Left lobe of liver (tissue), 2 donors: ENCODE measurements around the gene TBC1D5. TPM values are rescaled to one million over a fixed set of nuclear protein-coding genes. Genes with fewer than 3 reads are reported as not detected.
"Not testable (repeated sequence)": the region's sequence is repeated elsewhere in the genome, so short reads cannot be mapped to it uniquely, and the experiment has no call there.

Source experiments
- ATAC-seq: fragments of 200-7000 bp; cut with Tn5 transposase; one replicate; pipeline ENCODE4 v1.9.1; 2020; ENCODE audit warnings: mild to moderate bottlenecking, moderate library complexity
- DNase-seq: peaks from one replicate; pipeline ENCODE4 v3.0.0-alpha.2; 2020; ENCODE audit warnings: low spot score
- total RNA-seq: library from RNA; stranded (reverse); gene quantifications from one replicate; pipeline ENCODE4 v1.2.1, GENCODE V29; 2021
- donor health status: DM: no; HTN: no; CAD: no; lungs with moderate emphysema.
- donor health status: DM: no; HTN: yes; CAD: no.

The TBC1D5 gene
- total RNA-seq, 1 donor from 2014 or later = 21.8 TPM

DNA sequence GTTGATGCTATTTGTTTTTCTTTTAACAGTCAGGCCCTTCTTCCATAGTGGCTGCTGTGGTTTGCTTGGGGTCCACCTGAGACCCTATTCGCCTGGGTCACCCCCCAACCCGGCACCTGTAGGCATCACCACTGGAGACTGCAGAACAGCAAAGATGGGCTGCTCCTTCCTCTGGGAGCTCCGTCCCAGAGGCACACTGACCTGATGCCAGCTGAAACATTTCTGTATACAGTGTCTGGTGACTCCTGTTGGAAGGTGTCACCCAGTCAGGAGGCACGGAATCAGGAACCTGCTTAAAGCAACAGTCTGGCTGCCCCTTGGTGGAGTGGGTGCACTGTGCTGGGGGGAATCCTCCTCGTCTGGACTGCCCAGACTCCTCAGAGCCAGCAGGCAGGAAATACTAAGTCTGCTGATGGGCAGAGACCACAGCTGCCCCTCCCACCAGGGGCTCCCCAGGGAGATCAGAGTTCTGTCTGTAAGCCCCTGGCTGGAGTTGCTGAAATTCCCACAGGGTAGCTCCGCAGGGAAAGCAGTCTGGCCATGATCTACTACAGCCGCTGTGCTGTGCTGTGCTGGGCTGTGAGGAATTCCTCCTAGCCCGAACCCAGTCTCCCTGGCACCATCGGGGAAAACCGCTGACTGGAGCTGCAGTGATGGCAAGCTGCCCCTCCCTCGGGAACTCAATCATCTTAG lies 248.2 kb downstream of the TBC1D5 start:
- DNase-seq (no peak), ATAC-seq (no peak)

DNA sequence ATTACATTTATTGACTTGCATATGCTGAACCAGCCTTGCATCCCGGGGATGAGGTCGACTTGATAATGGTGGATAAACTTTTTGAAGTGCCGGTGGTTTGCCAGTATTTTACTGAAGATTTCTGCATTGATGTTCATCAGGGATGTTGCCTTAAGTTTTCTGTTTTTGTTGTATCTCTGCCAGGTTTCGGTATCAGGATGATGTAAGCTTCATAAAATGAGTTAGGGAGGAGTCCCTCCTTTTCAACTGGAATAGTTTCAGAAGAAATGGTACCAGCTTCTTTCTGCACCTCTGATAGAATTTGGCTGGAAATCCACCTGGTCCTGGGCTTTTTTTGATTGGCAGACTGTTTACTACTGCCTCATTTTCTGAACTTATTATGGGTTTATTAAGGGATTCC lies 250.8 kb downstream of the TBC1D5 start:
- ATAC-seq (no peak), DNase-seq (no peak)

DNA sequence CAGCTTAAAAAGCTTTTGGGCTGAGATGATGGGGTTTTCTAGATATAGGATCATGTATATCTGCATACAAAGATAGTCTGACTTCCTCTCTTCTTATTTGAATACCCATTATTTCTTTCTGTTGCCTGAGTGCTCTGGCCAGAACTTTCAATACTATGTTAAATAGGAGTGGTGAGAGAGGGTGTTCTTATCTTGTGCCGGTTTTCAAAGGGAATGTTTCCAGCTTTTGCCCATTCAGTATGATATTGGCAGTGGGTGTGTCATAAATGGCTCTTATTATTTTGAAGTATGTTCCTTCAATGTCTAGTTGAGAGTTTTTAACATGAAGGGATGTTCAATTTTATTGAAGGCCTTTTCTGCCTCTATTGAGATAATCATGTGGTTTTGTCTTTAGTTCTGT lies 251.2 kb downstream of the TBC1D5 start:
- not testable (repeated sequence) for ATAC-seq, DNase-seq

DNA sequence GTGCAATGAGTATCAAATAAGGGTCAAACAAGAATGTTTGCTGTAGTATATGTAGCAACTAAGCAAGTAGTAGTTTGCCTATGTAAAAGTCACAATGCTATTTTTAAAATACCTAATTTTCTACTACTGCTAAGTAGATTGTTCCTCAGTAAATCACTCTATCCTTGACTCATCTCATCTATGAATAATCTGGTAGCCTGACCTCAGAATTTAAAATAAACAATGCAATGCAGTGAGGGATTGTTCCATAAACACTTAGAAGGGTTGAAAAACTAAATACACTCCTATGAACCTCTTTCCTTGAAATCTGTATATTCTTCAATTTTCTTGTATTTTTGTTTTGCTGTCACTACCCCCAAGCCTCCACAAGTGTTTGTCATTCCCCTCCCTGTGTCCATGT lies 253.3 kb downstream of the TBC1D5 start:
- ATAC-seq (no peak), DNase-seq (no peak)

DNA sequence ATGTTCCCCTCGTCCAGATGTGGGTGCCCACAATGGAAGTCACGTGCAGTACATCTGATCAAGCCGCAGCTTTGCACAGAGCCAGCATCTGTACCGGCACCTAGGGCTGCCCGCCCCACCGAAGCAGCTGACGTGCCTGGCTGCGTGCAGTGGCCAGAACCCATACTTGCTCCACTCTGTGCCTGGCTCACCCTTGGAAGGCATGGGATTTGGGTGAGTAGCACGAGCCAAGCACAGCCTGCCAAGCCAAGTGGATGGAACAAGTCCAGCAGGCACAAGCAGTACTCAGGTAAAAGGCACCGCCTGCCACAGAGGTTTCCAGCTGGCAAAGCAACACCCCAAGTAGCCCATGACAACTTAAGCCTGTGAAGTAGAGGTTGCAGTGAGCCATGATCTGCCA lies 261.3 kb downstream of the TBC1D5 start:
- DNase-seq (peak; percentile 84), ATAC-seq (peak; percentile 96)

DNA sequence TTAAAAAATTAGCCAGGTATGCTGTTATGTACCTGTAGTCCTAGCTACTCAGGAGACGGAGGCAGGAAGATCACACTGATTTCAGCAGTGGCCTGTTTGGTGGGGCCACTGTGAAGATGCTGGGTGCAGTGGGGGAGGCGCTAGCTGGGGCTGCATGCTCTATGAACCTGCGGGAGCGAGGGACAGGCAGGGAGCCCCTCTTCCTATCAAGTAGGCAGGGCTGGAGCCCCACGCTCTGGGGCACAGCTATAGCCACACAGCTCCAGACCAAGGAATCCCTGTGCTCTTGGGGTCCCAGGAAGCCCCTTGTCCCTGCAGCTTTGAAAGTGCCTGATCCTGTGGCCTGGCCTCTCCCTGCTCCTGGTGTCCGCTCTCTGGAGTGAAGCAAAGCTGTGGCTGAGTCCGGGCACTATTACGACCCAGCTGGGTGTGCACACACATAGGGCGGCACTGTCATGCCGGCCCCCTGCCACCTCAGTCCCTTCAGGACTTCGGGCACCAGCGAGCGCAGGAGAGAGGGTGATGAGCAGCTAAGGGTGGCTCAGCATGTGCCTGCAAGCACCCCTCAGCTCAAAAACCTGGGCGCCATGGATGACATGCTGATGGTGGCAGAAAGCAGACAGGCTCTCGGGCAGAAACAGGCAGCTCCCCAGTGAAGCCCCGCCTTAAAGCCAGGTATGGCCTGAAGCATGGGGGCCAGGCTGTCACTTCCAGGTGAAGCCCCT lies 262.6 kb downstream of the TBC1D5 start:
- no peak for ATAC-seq
- DNase-seq = no peak

DNA sequence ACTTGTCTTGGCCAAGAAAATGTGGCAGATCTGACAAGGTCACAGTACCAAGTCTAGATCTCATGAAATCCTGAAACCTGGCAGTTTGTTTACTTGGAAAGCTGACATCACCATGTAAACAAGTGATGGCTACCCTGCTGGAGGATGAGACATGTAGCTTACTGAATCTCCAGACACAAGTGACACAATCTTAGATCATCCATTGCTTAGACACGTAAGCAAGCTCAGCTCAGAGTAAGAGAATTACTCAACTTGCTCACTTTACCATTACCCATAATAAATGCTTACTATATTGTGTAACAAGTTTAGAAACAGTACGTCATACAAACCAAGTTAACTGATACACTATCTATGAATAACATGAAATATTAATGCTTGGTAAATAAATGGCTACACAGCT lies 263.8 kb downstream of the TBC1D5 start:
- ATAC-seq (peak; percentile 67), DNase-seq (no peak)

DNA sequence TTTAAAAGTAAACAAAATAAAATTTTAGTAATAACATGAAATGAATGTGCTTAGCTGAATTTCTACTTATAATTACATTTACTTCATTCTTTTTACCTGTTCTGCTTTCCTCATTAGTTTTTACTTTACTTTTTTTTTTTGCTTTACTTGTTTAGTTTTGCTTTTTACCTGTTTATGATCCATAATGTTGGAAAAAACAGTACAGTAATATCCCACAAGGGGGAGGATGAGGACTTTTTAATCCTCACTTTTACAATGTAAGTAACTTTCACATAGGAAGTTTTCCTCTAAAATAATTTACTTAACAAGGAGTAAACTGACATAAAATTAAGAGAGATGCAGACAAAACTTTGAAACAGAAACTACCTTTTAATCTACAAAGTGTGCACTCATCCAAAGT lies 268.7 kb downstream of the TBC1D5 start:
- DNase-seq (no peak), ATAC-seq (no peak)

DNA sequence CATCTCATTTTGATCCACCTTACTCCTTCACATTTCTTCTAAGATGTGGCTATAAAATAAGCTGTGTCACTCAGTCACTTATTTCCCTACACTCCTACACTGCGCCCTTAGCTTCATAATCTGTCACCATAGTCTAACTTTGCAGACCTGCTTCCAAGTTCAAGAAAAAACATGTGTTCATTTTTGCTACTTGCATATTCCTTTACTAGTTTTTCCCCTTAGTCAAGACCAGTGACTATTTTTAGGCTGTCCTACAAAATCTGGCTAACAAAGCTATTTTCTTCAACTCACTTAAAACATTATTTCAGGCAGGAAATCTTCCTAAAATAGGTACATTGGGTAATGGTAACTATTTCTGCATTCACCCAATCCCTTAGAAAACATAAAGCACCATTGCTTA lies 272.5 kb downstream of the TBC1D5 start:
- no peak for ATAC-seq
- no peak for DNase-seq

DNA sequence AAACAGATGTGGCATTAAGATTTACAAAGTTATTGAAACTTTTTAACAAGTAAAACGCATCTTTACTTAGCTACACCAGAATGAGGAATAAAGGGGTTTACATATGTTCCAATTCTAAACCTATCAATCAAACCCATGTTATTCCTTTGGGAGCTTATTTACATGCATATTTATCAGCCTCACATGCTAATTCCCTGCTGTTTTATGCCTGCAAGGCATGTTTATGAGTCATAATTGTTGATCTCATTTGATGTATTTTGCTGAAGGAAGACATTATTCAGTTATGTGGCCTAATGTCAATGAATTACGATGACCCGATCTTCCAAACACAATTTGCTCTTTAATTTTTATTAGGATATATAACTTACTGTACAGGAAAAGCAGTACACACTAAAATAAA lies 272.9 kb downstream of the TBC1D5 start:
- no peak for DNase-seq
- ATAC-seq = no peak

DNA sequence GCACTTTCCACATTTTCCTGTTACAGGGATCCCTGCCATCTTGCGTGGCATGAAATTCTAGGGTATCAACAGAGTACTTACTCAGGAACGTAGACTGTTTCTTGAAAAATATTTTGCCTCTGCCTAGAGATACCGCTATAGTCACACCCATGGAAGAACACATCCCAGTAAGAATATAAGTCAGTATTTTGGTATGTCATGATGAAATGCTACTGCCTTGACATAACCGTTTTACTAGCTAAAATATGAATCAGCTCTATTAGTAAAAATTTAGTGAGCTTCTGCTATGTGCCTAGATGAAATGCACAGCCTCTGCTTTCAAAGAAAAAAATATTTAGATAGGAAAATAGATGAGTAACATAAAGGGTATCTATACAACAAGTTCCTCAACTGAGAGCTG lies 276.4 kb downstream of the TBC1D5 start:
- DNase-seq (no peak), ATAC-seq (no peak)

DNA sequence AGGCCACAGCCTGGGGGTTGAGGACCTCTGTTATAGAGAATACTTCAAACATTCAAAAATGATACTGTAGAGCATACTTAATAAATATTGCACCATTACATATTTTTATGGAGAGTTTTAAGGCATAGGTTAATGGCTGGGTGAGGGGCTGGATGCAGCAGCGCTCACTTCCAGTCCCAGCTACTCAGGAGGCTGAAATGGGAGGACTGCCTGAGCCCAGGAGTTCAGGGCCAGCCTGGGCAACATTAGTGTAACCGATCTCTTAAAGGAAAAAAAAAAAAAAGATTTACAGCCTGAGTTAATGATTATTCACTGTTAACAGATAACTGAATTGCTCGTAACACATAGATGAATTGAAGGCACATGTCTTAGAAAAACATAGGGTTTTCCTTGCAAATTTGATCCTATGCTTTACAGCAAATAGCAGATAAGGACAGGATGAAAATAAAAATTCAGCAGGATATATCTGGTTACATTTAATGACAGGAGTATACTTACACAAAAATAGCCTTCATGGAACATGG lies 282.9 kb downstream of the TBC1D5 start:
- no peak for ATAC-seq
- no peak for DNase-seq

DNA sequence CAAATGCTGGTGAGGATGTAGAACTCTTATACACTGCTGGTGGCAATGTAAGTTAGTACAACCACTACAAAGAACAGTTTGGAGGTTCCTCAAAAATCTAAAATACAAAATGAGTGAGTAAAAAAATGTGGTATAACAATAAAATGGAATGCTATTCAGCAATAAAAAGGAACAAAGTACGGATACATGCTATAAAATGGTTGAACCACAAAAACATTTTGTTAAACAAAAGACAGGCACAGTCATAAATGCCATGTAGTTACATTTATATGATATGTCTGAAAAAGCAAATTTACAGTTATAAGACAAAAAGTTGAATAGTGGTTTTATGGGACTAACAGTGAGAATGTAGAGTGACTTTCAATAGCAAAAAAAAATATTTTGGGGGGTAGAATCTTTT lies 285.8 kb downstream of the TBC1D5 start:
- no peak for ATAC-seq

DNA sequence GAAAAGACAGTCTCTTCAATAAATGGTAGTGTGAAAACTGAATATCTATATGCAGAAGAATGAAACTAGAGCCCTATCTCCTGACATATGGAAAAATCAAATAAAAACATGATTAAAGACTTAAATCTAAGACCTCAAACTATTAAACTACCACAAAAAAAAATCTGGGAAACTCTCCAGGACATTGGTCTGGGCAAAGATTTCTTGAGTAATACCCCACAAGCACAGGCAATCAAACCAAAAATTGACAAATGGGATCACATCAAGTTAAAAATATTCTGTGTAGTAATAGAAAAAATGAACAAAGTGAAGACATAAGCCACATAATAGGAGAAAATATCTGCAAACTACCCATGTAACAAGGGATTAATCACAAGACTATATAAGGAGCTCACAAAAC lies 286.4 kb downstream of the TBC1D5 start:
- ATAC-seq (no peak), DNase-seq (no peak)

More for the DNA sequence above, 285.8 kb downstream of the TBC1D5 start:
- no peak for DNase-seq

DNA sequence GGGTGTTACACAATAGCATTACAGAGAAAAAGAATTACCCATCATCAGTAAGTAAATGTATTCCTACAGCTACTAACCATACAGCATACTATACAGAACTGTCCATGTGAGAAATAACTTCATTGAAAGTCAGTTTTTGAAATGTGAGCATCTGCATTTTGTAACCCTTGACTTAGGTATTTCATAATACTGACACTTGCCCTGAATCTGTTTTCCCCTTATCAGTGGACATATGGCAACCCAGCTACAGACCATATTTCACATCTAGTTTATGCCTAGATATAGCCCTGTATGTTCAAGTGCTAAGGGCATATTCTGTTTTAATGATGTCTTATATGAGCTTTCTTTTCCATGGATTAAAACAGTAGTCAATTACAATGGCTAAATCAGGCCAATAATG lies 297.6 kb downstream of the TBC1D5 start:
- no peak for ATAC-seq

DNA sequence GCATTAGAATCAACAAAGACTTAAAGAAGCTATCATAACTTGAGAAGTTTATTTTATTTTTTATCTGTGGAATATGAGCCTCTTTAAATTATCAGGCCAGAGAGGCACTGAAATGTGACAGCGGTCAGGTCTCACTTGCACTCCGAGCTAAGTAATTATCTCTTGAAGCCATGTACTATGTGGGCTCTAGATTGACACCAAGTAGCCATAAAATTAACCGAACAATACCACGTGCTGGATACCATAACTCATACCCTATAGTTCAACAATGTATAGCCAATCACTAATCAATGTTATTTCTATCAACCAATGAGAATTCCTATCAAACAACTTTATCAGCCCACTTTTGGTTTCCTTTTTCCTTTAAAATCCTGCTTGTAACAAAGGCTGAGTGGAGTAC lies 299.3 kb downstream of the TBC1D5 start:
- no peak for ATAC-seq
- no peak for DNase-seq

More for the DNA sequence above, 297.6 kb downstream of the TBC1D5 start:
- DNase-seq = no peak

DNA sequence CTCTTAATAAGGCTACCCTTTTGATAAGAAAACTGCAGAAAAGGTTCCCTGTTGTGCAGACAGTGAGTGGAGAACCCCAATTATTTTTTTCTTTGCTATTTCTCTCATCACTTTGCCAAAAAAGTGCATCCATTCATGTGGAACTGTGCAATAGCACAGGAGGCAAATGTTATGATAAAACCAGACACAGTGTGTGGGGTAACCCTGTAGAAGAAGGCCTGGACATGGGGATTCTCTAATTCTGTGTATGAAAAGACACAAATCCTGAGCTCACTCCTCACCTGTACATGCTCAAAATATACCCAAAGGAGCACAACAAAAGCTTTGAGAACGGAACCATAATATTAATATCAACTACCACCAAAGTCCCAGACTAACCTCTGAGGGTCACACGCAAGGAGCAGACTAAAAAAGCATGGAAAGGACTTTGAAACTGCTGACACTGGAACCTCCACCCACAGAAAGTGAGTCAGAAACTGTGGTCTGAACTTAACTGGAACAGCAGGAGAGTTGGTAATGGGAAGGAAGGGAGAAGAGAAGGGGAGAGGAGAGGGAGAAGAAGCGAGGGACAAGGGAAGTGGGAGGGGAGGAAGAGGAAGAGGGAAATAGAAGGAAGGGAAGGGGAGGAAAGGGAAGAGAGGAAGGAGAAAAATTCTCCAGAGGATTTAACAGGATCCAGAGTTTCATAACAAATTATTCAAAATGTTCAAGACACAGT lies 299.9 kb downstream of the TBC1D5 start:
- DNase-seq = no peak
- ATAC-seq = peak; percentile 89

DNA sequence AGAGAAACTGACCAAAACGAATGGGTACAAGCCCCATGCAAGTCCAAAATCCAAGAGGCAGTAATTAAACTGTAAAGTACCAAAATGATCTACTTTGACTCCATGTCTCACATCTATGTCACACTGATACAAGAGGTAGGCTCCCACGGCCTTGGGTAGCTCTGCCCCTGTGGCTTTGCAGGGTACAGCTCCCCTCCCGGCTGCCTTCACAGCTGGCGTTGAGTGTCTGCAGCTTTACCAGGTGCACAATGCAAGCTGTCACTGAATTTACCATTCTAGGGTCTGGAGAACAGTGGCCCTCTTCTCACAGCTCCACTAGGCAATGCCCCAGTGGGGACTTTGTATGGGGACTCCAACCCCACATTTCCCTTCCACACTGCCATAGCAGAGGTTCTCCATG lies 308.6 kb downstream of the TBC1D5 start:
- DNase-seq (no peak), ATAC-seq (no peak)

DNA sequence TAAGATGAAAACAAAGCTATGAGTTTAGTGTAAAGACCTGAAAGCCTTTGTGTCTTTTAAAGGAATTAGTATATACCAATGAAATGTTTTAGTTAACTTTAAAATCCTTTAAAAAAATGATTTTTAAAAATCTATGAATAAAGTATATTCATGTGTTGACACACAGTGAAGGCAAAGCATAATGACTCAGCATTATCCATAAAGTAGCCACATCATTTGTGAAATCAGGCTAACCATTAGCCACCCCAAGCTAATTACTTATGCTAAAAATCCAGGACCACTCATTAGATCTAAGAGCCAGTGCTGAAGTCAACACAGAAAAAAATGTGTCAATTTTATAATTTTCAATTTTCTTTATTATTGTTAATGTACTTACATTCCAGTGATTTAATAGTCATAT lies 310.2 kb downstream of the TBC1D5 start:
- no peak for DNase-seq
- no peak for ATAC-seq

DNA sequence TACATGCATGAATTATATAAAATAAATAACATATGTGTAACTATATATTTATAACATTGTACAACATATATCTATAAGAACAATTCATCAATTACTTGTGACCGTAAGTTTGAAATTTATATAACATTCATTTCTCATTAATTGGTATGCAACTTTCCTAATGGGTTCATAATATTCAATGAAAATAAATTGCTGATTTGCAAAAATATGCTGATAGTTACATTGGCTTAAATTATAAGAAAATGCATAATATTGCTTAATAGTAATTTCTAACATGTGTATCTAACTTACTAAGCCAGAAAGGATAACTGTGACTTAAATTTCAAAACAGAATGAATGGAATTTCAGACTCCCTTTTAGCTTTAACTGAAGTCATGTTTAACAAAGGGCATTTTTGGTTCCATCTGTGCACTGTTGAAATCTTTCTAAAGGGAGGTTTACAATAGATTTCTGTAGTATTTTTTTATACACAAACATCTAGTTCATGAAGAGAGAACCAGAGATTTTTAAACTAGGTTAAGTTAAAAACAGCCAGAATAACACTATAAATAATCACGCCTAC lies 310.9 kb downstream of the TBC1D5 start:
- ATAC-seq (no peak), DNase-seq (no peak)

DNA sequence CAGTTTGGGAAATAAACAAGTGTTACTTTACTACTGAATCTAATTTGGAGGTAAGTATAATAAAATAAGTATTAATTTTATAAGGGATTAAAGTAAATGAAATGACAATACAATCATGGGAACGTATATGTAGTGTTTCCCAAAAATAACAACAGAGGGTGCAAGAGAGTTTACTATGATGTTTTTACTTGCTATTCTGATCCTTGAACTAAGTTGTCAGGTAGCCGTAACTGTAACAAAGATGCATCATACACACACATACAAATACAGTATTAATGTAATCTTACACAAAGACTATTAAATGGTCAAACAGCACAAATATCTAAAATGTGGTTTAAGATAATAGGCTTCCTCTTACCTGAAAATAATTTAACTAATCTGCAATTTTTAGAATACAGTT lies 311.4 kb downstream of the TBC1D5 start:
- ATAC-seq (peak; percentile 87), DNase-seq (no peak)
